Mesothelial cell of epicardium (in vitro differentiated cells): ENCODE results near the gene KCNAB1. TPM values are rescaled to one million over a fixed set of nuclear protein-coding genes. Genes with fewer than 3 reads are reported as not detected.
"Not testable (repeated sequence)": the region's sequence is repeated elsewhere in the genome, so short reads cannot be mapped to it uniquely, and the experiment has no call there.

Experiments
- DNase-seq, 2 experiments: peaks; one replicate each; pipeline ENCODE4 v3.0.0; 2021; ENCODE audit warnings: low spot score in 2 of 2; ENCODE audit not compliant: unreplicated experiment in 2 of 2
- H3K27ac Mint-ChIP-seq: 2 replicates; pipeline ENCODE4 v1.8.0; 2021; ENCODE audit warnings: mixed read lengths
- H3K27me3 Mint-ChIP-seq: 2 replicates; pipeline ENCODE4 v1.8.0; 2021; ENCODE audit warnings: low read depth, mixed read lengths
- H3K36me3 Mint-ChIP-seq: 2 replicates; pipeline ENCODE4 v1.8.0; 2021; ENCODE audit warnings: mixed read lengths
- H3K4me1 Mint-ChIP-seq: 2 replicates; pipeline ENCODE4 v1.8.0; 2021; ENCODE audit warnings: mixed read lengths
- H3K4me3 Mint-ChIP-seq: 2 replicates; pipeline ENCODE4 v1.8.0; 2021; ENCODE audit warnings: mild to moderate bottlenecking, moderate library complexity, mixed read lengths
- H3K9me3 Mint-ChIP-seq: 2 replicates; pipeline ENCODE4 v1.8.0; 2021; ENCODE audit warnings: mixed read lengths
- total RNA-seq: library from RNA; stranded (reverse); gene quantifications from 3 replicates; pipeline ENCODE4 v1.2.1, GENCODE V29; 2021
- TF ChIP-seq, protein P1 (sequence below): fragments of 200-600 bp; sonication (generic); IDR thresholded peaks from one replicate; pipeline ENCODE4 v1.5.0; 2021; ENCODE audit warnings: antibody characterized with exemption; ENCODE audit not compliant: unreplicated experiment

The KCNAB1 gene
- total RNA-seq, 1 donor from 2014 or later: 3.7 TPM

DNA sequence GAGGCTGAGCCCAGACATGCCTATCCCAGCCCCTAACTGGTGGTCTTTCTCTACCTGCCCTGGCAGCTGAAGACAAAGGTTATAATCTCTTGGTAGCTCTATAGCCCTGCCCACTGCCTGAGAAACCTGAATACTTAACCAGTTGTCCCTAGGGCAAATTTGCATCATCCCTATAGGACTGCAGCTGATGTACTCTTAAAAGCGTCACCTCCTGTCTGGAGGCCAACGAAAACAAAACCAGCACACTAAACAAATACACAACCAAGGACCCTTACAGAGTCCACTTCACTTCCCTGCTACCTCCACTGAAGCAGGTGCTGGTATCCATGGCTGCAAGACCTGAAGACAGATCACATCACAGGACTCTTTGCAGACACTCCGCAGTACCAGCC is 98.0 kb downstream of the KCNAB1 start:
- peaks cover 30% of the 10 kb centered on the region for H3K9me3 Mint-ChIP-seq
- DNase-seq: no peak
- H3K36me3 Mint-ChIP-seq: peaks cover 4% of the 10 kb centered on the region
- no peaks in the 10 kb centered on the region for H3K27me3 Mint-ChIP-seq
- no peak overlapping the region for H3K27ac Mint-ChIP-seq
- TF ChIP-seq, protein P1, sequence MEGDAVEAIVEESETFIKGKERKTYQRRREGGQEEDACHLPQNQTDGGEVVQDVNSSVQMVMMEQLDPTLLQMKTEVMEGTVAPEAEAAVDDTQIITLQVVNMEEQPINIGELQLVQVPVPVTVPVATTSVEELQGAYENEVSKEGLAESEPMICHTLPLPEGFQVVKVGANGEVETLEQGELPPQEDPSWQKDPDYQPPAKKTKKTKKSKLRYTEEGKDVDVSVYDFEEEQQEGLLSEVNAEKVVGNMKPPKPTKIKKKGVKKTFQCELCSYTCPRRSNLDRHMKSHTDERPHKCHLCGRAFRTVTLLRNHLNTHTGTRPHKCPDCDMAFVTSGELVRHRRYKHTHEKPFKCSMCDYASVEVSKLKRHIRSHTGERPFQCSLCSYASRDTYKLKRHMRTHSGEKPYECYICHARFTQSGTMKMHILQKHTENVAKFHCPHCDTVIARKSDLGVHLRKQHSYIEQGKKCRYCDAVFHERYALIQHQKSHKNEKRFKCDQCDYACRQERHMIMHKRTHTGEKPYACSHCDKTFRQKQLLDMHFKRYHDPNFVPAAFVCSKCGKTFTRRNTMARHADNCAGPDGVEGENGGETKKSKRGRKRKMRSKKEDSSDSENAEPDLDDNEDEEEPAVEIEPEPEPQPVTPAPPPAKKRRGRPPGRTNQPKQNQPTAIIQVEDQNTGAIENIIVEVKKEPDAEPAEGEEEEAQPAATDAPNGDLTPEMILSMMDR: no peak
- H3K4me1 Mint-ChIP-seq: peaks cover 25% of the 10 kb centered on the region
- no peak overlapping the region for H3K4me3 Mint-ChIP-seq

DNA sequence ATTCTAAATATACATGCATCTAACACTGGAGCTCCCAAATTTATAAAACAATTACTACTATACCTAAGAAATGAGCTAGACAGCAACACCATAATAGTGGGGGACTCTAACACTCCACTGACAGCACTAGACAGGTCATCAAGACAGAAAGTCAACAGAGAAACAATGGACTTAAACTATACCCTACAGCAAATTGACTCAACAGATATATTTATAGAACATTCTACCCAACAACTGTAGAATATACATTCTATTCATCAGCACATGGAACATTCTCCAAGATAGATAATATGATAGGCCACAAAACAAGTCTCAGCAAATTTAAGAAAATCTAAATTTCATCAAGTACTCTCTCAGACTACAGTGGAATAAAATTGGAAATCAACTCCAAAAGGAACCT is 102.0 kb downstream of the KCNAB1 start:
- DNase-seq, H3K4me1 Mint-ChIP-seq, H3K27ac Mint-ChIP-seq, H3K27me3 Mint-ChIP-seq, H3K4me3 Mint-ChIP-seq, H3K36me3 Mint-ChIP-seq: not testable (repeated sequence)
- peaks cover 36% of the 10 kb centered on the region for H3K9me3 Mint-ChIP-seq

DNA sequence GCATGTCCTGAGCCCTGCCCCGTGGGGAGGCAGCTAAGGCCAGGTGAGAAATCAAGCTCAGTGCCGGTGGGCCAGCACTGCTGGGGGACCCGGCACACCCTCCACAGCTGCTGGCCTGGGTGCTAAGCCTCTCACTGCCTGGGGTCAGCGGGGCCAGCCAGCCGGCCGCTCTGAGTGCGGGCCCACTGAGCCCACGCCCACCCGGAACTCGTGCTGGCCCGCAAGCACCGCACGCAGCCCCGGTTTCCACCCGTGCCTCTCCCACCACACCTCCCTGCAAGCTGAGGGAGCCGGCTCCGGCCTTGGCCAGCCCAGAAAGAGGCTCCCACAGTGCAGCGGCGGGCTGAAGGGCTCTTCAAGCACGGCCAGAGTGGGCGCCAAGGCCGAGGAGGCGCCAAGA is 103.7 kb downstream of the KCNAB1 start:
- not testable (repeated sequence) for DNase-seq, H3K27me3 Mint-ChIP-seq, H3K4me3 Mint-ChIP-seq, H3K27ac Mint-ChIP-seq, H3K36me3 Mint-ChIP-seq, H3K4me1 Mint-ChIP-seq
- H3K9me3 Mint-ChIP-seq: peaks cover 34% of the 10 kb centered on the region

DNA sequence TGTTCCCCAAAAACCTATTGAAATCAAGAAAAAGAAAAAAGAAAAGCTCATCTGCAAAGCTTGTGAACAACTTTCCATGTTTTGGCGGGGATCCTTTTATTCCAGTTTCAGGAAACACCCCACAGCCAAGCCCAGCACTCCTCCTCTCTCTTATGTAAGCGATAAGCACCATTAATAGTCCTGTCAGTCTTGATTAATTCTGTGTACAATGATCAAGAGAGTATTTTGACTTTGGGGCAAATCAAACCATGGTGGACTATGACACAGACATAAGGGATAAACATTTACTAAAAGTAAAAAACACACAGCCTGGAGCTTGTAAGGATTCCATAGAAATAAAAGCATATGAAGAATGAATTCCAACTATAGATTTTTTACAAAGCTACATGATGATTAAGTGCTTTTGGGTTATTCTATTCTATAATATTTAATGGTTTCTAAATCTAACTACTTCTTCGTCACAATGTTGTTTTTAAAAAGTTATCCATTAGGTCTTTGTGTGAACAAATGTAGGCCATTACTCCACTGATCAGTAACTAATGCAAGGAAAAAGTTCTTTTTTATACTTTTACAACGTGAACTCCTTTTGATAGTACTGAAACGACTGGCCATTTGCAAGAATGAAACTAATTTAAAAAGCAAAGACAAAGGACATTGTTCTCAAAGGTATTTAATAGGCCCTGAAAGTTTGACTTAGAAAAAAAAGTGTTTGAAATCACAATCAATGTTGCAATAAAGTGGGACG is 106.5 kb downstream of the KCNAB1 start:
- H3K4me3 Mint-ChIP-seq: no peak overlapping the region
- H3K27me3 Mint-ChIP-seq: peaks cover 5% of the 10 kb centered on the region

DNA sequence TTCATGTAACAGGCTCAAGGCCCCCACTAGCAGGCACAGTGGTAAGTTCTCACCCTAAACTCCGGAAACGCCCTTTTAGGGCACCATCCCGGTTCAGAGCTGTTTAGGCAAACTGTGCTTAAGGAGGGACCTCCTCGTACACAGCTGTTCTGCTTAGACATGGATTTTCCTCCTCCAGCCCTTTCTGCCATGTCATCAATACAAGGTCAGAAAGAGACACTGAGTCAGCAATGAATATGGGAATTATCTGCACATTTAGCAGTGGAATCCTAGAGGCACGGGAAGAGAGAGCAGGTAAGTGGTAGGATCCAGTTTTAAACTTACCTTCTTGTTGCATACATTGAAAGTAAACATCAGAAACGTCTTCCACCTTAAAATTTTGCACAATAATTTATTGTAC is 107.3 kb downstream of the KCNAB1 start:
- Mint-ChIP-seq H3K27ac (no peak overlapping the region), H3K9me3 (peaks cover 11% of the 10 kb centered on the region), H3K36me3 (no peaks in the 10 kb centered on the region), H3K27me3 (peaks cover 5% of the 10 kb centered on the region), H3K4me3 (no peak overlapping the region), H3K4me1 (no peaks in the 10 kb centered on the region)
- DNase-seq: no peak
- TF ChIP-seq, protein P1: no peak

More for the DNA sequence above, 106.5 kb downstream of the KCNAB1 start:
- Mint-ChIP-seq H3K9me3 (peaks cover 19% of the 10 kb centered on the region), H3K27ac (no peak overlapping the region), H3K4me1 (no peaks in the 10 kb centered on the region), H3K36me3 (peaks cover under 1% of the 10 kb centered on the region)
- TF ChIP-seq, protein P1: no peak
- no peak for DNase-seq

DNA sequence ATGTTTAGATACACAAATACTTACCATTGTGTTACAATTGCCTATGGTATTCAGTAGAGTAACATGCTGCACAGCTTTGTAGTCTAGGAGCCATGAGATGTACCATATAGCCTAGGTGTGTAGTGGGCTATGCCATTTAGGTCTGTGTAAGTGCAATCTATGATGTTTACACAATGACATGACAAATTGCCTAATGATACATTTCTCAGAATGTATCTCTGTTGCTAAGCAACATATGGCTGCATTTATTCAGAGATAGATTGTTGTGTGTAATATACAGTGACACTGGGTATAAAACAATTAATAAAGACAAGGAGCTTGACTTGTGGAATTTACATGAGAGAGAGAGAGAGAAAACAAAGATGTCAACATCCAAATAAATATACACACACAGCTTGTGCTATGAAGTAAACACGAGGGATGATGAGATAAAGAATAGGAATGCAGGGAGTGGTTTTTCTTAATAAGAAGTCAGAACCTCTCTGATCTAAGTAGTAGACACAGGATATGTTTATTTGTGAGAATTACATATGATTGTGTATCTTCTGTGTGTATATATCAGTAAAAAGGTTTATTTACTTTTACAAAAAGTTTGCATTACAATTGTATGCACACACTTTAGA is 110.0 kb downstream of the KCNAB1 start:
- Mint-ChIP-seq H3K4me1 (peaks cover 6% of the 10 kb centered on the region), H3K27ac (no peak overlapping the region), H3K9me3 (no peaks in the 10 kb centered on the region), H3K4me3 (no peak overlapping the region), H3K36me3 (no peaks in the 10 kb centered on the region), H3K27me3 (peaks cover 4% of the 10 kb centered on the region)
- no peak for DNase-seq
- TF ChIP-seq, protein P1: no peak

DNA sequence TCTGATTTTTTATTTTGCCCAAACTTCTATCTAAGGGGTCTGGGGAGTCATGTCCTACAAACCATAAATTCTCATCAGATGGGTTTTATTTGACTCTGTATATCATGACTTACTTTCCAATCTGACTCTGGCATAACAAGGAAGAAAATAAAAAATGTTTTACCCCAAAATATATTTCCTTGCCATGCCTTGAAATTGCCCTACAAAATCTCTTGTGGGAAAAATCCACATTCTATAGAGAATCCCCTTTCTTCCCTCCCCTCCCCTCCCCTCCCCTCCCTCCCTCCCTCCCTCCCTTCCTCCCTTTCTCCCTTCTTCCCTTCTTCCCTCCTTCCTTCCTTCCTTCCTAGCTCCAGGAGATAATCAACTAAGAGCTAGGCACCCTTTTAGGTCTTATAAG is 110.8 kb downstream of the KCNAB1 start:
- H3K9me3 Mint-ChIP-seq, H3K4me3 Mint-ChIP-seq, H3K27me3 Mint-ChIP-seq, H3K36me3 Mint-ChIP-seq, H3K27ac Mint-ChIP-seq, DNase-seq, H3K4me1 Mint-ChIP-seq: not testable (repeated sequence)
